Measurements from ENCODE around the gene NT5DC3.
"Not testable (repeated sequence)": the region's sequence is repeated elsewhere in the genome, so short reads cannot be mapped to it uniquely, and the experiment has no call there.

NT5DC3 gene

DNA sequence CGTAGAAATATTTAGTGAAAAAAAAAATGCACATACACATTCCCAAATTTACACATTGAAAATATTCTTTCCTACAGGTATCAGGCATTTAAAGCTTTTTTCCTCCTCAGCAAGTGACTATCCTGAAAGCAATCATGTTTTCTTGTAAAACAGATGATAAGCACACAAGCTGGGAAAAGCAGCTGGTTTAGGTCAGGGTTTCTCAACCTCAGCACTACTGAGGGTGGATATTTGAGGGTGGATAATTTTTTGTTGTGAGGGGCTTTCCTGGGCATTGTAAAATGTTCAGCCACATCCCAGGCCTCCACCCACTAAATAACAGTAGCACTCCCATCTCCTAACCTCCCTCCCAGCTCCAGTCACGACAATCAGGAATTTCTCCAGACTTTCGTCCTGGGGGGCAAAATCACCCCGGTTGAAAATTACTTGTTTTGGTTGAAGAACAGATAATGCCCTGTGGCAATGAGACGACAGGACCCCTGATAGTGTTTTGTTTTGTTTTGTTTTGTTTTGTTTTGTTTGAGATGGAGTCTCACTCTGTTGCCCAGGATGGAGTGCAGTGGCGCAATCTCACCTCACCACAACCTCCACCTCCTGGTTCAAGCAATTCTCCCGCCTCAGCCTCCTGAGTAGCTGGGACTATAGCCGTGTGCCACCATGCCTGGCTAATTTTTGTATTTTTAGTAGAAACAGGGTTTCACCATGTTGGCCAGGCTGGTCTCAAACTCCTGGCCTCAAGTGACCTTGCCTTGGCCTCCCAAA is 15.0 kb upstream of the NT5DC3 start:
- in situ Hi-C loops (cut with HindIII; ENCODE audit: low sequenced_read_pairs): no loop called here

- in situ Hi-C loops (cut with HindIII; ENCODE audit: low sequenced_read_pairs): no loop called here
Observed at GRCh38 chr12:103855036-103855712, 14.1 kb upstream of the NT5DC3 start.

- in situ Hi-C loops (cut with HindIII; ENCODE audit: low sequenced_read_pairs): no loop called here
Observed at GRCh38 chr12:103854372-103854973, 13.4 kb upstream of the NT5DC3 start.

GRCh38 chr12:103852498-103852997 is 11.5 kb upstream of the NT5DC3 start:
- in situ Hi-C loops (cut with HindIII; ENCODE audit: low sequenced_read_pairs): no loop called here

GRCh38 chr12:103851127-103851526 is 10.1 kb upstream of the NT5DC3 start:
- in situ Hi-C loops (cut with HindIII; ENCODE audit: low sequenced_read_pairs): no loop called here

DNA sequence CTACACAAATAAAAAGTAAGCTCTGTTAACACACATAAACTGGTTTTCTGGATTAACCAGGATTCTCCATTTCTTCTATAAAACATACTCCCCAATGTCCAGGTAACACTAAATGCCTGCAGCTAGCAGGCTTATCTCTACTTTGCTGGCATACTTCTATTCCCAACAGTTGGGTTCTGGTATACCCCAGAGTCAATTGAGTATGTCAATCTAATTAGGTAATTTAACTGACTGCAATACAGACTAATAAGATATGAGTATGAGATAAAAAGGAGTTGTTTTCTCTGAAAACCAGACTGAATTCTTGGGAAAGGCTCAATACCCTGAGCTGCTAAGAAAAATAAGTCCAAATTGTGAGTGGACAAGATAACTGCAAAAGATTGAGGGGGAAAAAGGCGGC is 9.4 kb upstream of the NT5DC3 start:
- in situ Hi-C loops (cut with HindIII; ENCODE audit: low sequenced_read_pairs): no loop called here

DNA sequence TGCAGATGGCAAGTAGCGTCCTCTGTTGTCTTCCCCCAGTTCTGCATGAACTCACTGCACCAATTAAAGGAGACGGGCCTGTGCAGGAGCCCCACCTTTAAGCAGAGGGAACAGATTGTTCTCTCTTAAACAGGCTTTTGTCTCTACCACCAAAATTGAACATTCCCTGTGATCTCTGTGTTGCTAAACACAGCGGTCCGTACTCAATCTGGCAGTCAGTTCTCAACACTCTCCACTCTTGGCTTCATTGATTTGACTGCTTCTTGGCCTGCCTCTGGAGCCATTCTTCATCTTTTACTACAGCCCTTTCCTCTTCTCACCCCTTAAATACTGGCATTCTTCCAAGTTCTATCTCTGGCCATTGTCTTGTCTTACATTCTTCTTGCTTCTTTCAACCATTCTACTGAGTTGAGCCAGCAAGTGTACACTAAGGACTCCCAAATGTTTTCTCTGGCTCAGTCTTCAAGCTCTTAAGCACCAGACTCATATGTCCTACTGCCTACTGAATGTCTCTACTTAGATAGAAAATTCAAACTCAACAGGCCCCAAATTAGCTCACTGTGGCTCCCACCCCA is 8.0 kb upstream of the NT5DC3 start:
- in situ Hi-C loops (cut with HindIII; ENCODE audit: low sequenced_read_pairs): no loop called here

DNA sequence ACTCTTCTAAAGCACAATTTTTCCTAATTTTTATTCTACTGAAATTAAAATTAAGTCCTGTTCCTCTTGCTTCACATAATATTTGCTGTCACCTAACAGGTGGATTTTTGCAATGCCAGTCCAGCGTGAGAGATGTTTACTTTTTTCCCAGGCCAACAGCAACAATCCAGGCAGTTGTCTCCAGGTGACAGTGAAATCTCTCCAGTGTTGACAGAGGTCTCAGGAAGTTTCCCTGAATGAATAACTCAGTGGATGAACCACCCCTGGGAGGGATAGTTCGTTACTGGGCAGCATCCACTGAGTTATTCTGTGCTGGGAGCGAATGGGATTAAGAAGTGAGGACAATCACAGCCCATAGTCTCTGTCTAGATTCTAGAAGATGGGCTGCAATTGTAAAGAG is 7.1 kb upstream of the NT5DC3 start:
- in situ Hi-C loops (cut with HindIII; ENCODE audit: low sequenced_read_pairs): no loop called here

DNA sequence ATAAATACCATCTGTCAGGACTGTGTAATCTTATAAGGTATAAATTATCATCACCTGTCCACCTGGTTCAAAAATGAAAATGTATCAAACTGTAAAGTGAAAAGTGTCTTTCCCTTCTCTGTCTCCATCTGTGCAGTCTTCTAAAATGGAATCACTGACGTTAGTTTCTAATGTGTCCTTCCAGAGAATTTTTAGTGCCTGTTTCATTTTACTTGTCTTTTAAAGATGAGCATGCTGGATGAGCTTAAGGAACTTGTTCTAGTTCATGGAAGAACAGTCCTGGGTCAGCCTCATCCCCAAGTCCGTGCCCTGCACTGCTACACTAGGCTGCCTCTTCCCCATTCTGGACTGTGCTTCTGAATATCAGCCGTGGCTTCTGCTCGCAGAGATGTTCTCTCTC is 5.4 kb upstream of the NT5DC3 start:
- in situ Hi-C loops (cut with HindIII; ENCODE audit: low sequenced_read_pairs): no loop called here

GRCh38 chr12:103844305-103844704 is 3.3 kb upstream of the NT5DC3 start:
- in situ Hi-C loops (cut with HindIII; ENCODE audit: low sequenced_read_pairs): no loop called here

- in situ Hi-C loops (cut with HindIII; ENCODE audit: low sequenced_read_pairs): no loop called here
Observed at GRCh38 chr12:103841690-103842584, 903 bp upstream of the NT5DC3 start.

- in situ Hi-C loops (cut with HindIII; ENCODE audit: low sequenced_read_pairs): no loop called here
Observed at GRCh38 chr12:103840462-103840875, 565 bp downstream of the NT5DC3 start.

- in situ Hi-C loops (cut with HindIII; ENCODE audit: low sequenced_read_pairs): no loop called here
Observed at GRCh38 chr12:103839609-103840461, 1.2 kb downstream of the NT5DC3 start.

GRCh38 chr12:103839103-103839502 is 1.9 kb downstream of the NT5DC3 start:
- in situ Hi-C loops (cut with HindIII; ENCODE audit: low sequenced_read_pairs): no loop called here

DNA sequence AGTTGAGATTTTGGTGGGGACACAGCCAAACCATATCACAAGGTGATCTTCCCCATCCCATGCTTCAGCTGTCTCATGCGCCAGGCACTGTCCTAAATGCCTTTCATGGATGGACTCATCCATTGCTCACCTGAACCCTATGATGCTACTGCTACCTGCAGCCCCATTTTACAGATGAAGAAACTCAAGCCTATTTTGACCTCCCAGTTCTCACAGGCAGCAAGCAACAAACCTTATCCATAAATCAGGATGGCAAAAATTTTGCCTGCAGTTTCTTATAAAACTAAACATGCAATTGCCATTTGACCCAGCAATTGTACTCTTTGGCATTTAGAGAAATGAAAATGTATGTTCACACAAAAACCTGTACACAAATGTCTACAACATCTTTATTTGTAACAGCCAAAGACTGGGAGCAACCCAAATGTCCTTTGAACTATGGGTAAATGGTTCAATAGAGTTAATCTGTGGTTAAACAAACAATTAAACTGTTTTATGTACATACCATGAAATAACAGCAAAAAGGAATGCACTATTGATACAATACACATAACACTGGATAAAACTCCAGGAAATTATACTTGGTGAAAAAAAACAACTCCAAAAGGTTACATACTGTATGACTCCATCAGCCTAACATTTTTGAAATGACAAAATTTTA is 2.6 kb downstream of the NT5DC3 start:
- in situ Hi-C loops (cut with HindIII; ENCODE audit: low sequenced_read_pairs): no loop called here

- in situ Hi-C loops (cut with HindIII; ENCODE audit: low sequenced_read_pairs): no loop called here
Observed at GRCh38 chr12:103836345-103836744, 4.7 kb downstream of the NT5DC3 start.

DNA sequence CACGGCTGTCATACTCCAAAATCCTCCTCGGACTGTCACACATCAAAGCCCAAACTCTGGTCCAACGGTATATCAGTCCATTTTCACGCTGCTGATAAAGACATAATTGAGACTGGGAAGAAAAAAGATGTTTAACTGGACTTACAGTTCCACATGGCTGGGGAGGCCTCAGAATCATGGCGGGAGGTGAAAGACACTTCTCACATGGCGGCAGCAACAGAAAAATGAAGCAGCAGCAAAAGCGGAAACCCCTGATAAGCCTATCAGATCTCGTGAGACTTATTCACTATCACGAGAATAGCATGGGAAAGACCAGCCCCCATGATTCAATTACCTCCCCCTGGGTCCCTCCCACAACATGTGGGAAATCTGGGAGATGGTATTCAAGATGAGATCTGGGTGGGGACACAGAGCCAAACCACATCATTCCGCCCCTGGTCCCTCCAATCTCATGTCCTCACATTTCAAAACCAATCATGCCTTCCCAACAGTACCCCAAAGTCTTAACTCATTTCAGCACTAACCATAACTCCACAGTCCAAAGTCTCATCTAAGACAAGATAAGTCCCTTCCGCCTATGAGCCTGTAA is 5.2 kb downstream of the NT5DC3 start:
- in situ Hi-C loops (cut with HindIII; ENCODE audit: low sequenced_read_pairs): not testable (repeated sequence)

- in situ Hi-C loops (cut with HindIII; ENCODE audit: low sequenced_read_pairs): loop anchor here (5.0 kb wide), 1 partner anchor 58 kb away; no protein-coding TSS in a partner anchor
Observed at GRCh38 chr12:103834942-103835341, 6.1 kb downstream of the NT5DC3 start.

DNA sequence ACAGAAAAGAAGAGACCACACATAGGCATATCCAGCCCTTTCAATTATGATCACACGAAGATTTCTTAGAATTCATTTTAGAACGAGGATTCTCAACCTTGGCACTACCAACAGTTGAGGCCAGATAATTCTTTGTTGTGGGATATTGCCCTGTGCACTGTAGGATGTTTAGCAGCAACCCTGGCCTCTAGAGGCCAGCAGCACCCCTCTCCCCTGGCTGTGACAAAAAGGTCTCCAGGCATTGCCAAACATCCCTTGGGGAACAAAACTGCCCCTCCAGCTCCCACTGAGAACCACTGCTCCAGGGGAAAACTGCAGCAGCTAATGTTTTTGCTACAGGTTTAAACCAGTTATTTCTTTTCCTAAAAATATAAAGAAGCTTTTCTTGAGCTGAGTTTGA is 7.1 kb downstream of the NT5DC3 start:
- in situ Hi-C loops (cut with HindIII; ENCODE audit: low sequenced_read_pairs): loop anchor here (5.0 kb wide), 1 partner anchor 57 kb away; no protein-coding TSS in a partner anchor
